K562 (cell line): Measurements from ENCODE around the gene PRIM1. TPM values are rescaled to one million over a fixed set of nuclear protein-coding genes. Genes with fewer than 3 reads are reported as not detected.

Source experiments
- ARID1B ChIP-seq: fragments of 450-650 bp; IDR thresholded peaks from 2 replicates; pipeline ENCODE4 v1.6.1; 2016; ENCODE audit warnings: antibody characterized with exemption, mild to moderate bottlenecking, inconsistent platforms
- BRD4 ChIP-seq: fragments of 200-600 bp; sonication (generic); IDR thresholded peaks from 2 replicates; pipeline ENCODE4 v1.6.1; 2017; ENCODE audit warnings: inconsistent platforms
- FOXJ2 ChIP-seq: fragments of 200-800 bp; sonication (Bioruptor generic); IDR thresholded peaks from 2 replicates; pipeline ENCODE4 v1.6.1; 2016; ENCODE audit warnings: missing genetic modification characterization, missing compliant biosample characterization
- MAFF ChIP-seq: IDR thresholded peaks from 2 replicates; pipeline ENCODE4 v1.6.1; 2012; ENCODE audit warnings: low read length, improper control_type of control experiment
- MCM5 ChIP-seq: fragments of 450-650 bp; IDR thresholded peaks from 2 replicates; pipeline ENCODE4 v1.6.1; 2016; ENCODE audit warnings: low read depth
- MTA2 ChIP-seq: fragments of 450-650 bp; IDR thresholded peaks from 2 replicates; pipeline ENCODE4 v1.6.1; 2016; ENCODE audit warnings: low read depth
- NFXL1 ChIP-seq: fragments of 450-650 bp; formaldehyde crosslinking; IDR thresholded peaks from 2 replicates; pipeline ENCODE4 v1.4.0; 2021; ENCODE audit warnings: mild to moderate bottlenecking
- RBM25 ChIP-seq: fragments of 200-400 bp; formaldehyde crosslinking; IDR thresholded peaks from 2 replicates; pipeline ENCODE4 v1.6.1; 2018; ENCODE audit warnings: low read length, low read depth, moderate library complexity; ENCODE audit not compliant: severe bottlenecking
- SMAD2 ChIP-seq: fragments of 150-350 bp; IDR thresholded peaks from 2 replicates; pipeline ENCODE4 v1.6.1; 2014; ENCODE audit warnings: low read depth, mild to moderate bottlenecking, low read length
- SMARCC2 ChIP-seq: fragments of 450-650 bp; IDR thresholded peaks from 2 replicates; pipeline ENCODE4 v1.6.1; 2017; ENCODE audit warnings: antibody characterized with exemption, moderate library complexity, mild to moderate bottlenecking, low read depth
- ZNF584 ChIP-seq: fragments of 200-800 bp; sonication (Bioruptor generic); IDR thresholded peaks from 2 replicates; pipeline ENCODE4 v1.6.1; 2016; ENCODE audit warnings: low read depth, mild to moderate bottlenecking, missing genetic modification characterization, missing compliant biosample characterization
- polyA plus RNA-seq, 8 experiments: library from polyadenylated mRNA; depleted of rRNA in 4 of 8; stranded (reverse) in 5 of 8; unstranded in 3 of 8; fragments of >200 nt; fragmentation: Nextera tagmentation in 2 of 8; fragmentation: Illumina TruSeq in 1 of 8; extraction: Ambion mirVana in 2 of 8; extraction: Trizol in 1 of 8; gene quantifications; 2 replicates each; pipeline versions ENCODE4 v1.2.1 to v1.2.3, GENCODE V29; 2011 to 2014; ENCODE audit warnings: inconsistent platforms in 1 of 8, missing spikeins in 1 of 8
- total RNA-seq, 7 experiments: library from RNA; depleted of rRNA in 6 of 7; stranded (reverse); fragments of >200 nt in 6 of 7; fragmentation: Illumina TruSeq in 2 of 7; extraction: Trizol in 2 of 7; gene quantifications; 2 replicates each; pipeline versions ENCODE4 v1.2.1 to v1.2.3, GENCODE V29; 2011 to 2021; ENCODE audit warnings: low replicate concordance in 1 of 7
- TF ChIP-seq, protein P1 (sequence below), 2 experiments: fragments of 450-650 bp; formaldehyde crosslinking in 1 of 2; IDR thresholded peaks; 2 replicates each; pipeline versions ENCODE4 v1.4.0 to v1.6.1; 2014 to 2020; ENCODE audit warnings: mild to moderate bottlenecking in 2 of 2, borderline replicate concordance in 1 of 2, low read depth in 1 of 2
- TF ChIP-seq, protein P2 (sequence below): fragments of 250-450 bp; sonication (Bioruptor Pico); IDR thresholded peaks from 2 replicates; pipeline ENCODE4 v1.8.0; 2022; ENCODE audit warnings: inconsistent platforms, mild to moderate bottlenecking, moderate library complexity, borderline replicate concordance

PRIM1 gene
- total and polyA plus RNA-seq, 9 of the 15 experiments (the other 6 are each of a cell fraction or from before 2014, with no cell fraction given) = 67.2 to 179 (median 140) TPM

DNA sequence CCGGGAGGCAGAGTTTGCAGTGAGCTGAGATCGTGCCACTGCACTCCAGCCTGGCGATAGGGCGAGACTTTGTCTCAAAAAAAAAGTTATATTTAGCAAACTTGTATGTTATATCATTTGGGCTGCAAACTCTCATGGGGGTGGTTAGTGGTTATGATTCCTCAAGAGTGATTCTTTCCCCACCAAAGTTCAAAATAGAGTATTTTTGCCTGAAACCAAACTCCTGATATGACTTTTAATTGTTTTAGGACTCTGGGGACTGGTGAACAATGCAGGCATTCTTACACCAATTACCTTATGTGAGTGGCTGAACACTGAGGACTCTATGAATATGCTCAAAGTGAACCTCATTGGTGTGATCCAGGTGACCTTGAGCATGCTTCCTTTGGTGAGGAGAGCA lies 29.6 kb upstream of the PRIM1 start (continued):
- TF ChIP-seq, protein P1, sequence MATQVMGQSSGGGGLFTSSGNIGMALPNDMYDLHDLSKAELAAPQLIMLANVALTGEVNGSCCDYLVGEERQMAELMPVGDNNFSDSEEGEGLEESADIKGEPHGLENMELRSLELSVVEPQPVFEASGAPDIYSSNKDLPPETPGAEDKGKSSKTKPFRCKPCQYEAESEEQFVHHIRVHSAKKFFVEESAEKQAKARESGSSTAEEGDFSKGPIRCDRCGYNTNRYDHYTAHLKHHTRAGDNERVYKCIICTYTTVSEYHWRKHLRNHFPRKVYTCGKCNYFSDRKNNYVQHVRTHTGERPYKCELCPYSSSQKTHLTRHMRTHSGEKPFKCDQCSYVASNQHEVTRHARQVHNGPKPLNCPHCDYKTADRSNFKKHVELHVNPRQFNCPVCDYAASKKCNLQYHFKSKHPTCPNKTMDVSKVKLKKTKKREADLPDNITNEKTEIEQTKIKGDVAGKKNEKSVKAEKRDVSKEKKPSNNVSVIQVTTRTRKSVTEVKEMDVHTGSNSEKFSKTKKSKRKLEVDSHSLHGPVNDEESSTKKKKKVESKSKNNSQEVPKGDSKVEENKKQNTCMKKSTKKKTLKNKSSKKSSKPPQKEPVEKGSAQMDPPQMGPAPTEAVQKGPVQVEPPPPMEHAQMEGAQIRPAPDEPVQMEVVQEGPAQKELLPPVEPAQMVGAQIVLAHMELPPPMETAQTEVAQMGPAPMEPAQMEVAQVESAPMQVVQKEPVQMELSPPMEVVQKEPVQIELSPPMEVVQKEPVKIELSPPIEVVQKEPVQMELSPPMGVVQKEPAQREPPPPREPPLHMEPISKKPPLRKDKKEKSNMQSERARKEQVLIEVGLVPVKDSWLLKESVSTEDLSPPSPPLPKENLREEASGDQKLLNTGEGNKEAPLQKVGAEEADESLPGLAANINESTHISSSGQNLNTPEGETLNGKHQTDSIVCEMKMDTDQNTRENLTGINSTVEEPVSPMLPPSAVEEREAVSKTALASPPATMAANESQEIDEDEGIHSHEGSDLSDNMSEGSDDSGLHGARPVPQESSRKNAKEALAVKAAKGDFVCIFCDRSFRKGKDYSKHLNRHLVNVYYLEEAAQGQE (IDR thresholded peaks at IDR 0.05; ENCODE audit: borderline replicate concordance) = no peak
- TF ChIP-seq, protein P1 (CRISPR knock-in tag; IDR thresholded peaks at IDR 0.05; ENCODE audit: low read depth) = no peak
- TF ChIP-seq SMAD2 (no peak), RBM25 (no peak), ZNF584 (CRISPR knock-in tag) (no peak), SMARCC2 (no peak), MTA2 (no peak), ARID1B (no peak), NFXL1 (no peak), MAFF (no peak), MCM5 (no peak), FOXJ2 (no peak), BRD4 (no peak)
- TF ChIP-seq, protein P2, sequence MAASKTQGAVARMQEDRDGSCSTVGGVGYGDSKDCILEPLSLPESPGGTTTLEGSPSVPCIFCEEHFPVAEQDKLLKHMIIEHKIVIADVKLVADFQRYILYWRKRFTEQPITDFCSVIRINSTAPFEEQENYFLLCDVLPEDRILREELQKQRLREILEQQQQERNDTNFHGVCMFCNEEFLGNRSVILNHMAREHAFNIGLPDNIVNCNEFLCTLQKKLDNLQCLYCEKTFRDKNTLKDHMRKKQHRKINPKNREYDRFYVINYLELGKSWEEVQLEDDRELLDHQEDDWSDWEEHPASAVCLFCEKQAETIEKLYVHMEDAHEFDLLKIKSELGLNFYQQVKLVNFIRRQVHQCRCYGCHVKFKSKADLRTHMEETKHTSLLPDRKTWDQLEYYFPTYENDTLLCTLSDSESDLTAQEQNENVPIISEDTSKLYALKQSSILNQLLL = no peak
- TF ChIP-seq, all 486 proteins: peak for 0
